SH-SY5Y (cell line): ENCODE data around the gene CDH4.

Experiments
- GATA2 ChIP-seq: IDR thresholded peaks from 2 replicates; pipeline ENCODE4 v1.6.1; 2011; ENCODE audit warnings: mild to moderate bottlenecking, low read depth, low read length
- GATA3 ChIP-seq: IDR thresholded peaks from 2 replicates; pipeline ENCODE4 v1.6.1; 2011; ENCODE audit warnings: low read depth, mild to moderate bottlenecking, low read length, moderate library complexity

Gene CDH4

GRCh38 chr20:61924211-61924857 lies 672.3 kb downstream of the CDH4 start:
- TF ChIP-seq GATA3 (no peak), GATA2 (no peak)

GRCh38 chr20:61924858-61925554 lies 672.9 kb downstream of the CDH4 start:
- TF ChIP-seq GATA2 (no peak), GATA3 (no peak)

GRCh38 chr20:61925555-61926252 lies 673.6 kb downstream of the CDH4 start:
- TF ChIP-seq GATA2 (no peak), GATA3 (no peak)

- TF ChIP-seq GATA3 (no peak), GATA2 (no peak)
Observed at GRCh38 chr20:61926253-61926613, 674.2 kb downstream of the CDH4 start.

GRCh38 chr20:61926796-61927192 lies 674.7 kb downstream of the CDH4 start:
- TF ChIP-seq GATA2 (no peak), GATA3 (no peak)

GRCh38 chr20:61927193-61927825 lies 675.2 kb downstream of the CDH4 start:
- TF ChIP-seq GATA3 (no peak), GATA2 (no peak)

- TF ChIP-seq GATA2 (no peak), GATA3 (no peak)
Observed at GRCh38 chr20:61927826-61928541, 675.9 kb downstream of the CDH4 start.

- no peak for TF ChIP-seq GATA2
- TF ChIP-seq GATA3 = no peak
Observed at GRCh38 chr20:61929561-61929960, 677.5 kb downstream of the CDH4 start.

GRCh38 chr20:61929971-61930666 lies 678.1 kb downstream of the CDH4 start:
- no peak for TF ChIP-seq GATA2
- TF ChIP-seq GATA3 = no peak

- TF ChIP-seq GATA2 = no peak
- TF ChIP-seq GATA3 = no peak
Observed at GRCh38 chr20:61930776-61931475, 678.9 kb downstream of the CDH4 start.

- TF ChIP-seq GATA2 (no peak), GATA3 (no peak)
Observed at GRCh38 chr20:61931476-61932198, 679.6 kb downstream of the CDH4 start.

GRCh38 chr20:61932199-61932592 lies 680.1 kb downstream of the CDH4 start:
- TF ChIP-seq GATA3 = no peak
- TF ChIP-seq GATA2 = no peak
